Stomach (tissue), 9 donors: ENCODE measurements around the gene NPHP4. TPM values are rescaled to one million over a fixed set of nuclear protein-coding genes. Genes with fewer than 3 reads are reported as not detected.

Experiments
- DNase-seq, 2 donors: peaks; one replicate each; pipeline versions ENCODE4 v3.0.0 to v3.0.0-alpha.2; 2013 to 2019
- H3K27ac ChIP-seq, 5 donors: fragments of 200-600 bp in 4 of 5; sonication (generic) in 4 of 5; one replicate each; pipeline ENCODE4 v1.5.1; 2013 to 2019; ENCODE audit warnings: mild to moderate bottlenecking in 1 of 5, moderate library complexity in 1 of 5
- H3K27me3 ChIP-seq, 3 donors: fragments of 200-600 bp; sonication (generic); one replicate each; pipeline ENCODE4 v1.5.1; 2017 to 2019; ENCODE audit warnings: mixed run types in 1 of 3
- H3K36me3 ChIP-seq, 4 donors: fragments of 200-600 bp; sonication (generic); 1 replicate in 3 of 4; 2 replicates in 1 of 4; pipeline ENCODE4 v1.5.1; 2016 to 2019
- H3K4me1 ChIP-seq, 4 donors: fragments of 200-600 bp; sonication (generic); one replicate each; pipeline ENCODE4 v1.5.1; 2016 to 2019
- H3K4me3 ChIP-seq, 4 donors: fragments of 200-600 bp; sonication (generic) in 3 of 4; one replicate each; pipeline ENCODE4 v1.5.1; 2016 to 2019; ENCODE audit warnings: mild to moderate bottlenecking in 1 of 4
- H3K9me3 ChIP-seq, 4 donors: fragments of 200-600 bp; sonication (generic); one replicate each; pipeline ENCODE4 v1.5.1; 2016 to 2019
- CTCF ChIP-seq, 7 experiments: fragments of 450-650 bp in 4 of 7; fragments of 200-600 bp in 3 of 7; sonication (generic) in 3 of 7; IDR thresholded peaks; one replicate each; pipeline ENCODE4 v1.5.1; 2016 to 2019; ENCODE audit warnings: antibody characterized with exemption in 7 of 7, control low read depth in 2 of 7, mild to moderate bottlenecking in 1 of 7
- EP300 ChIP-seq: sonication (generic); formaldehyde crosslinking; IDR thresholded peaks from one replicate; pipeline ENCODE4 v1.6.1; 2017; ENCODE audit warnings: antibody characterized with exemption
- POLR2A ChIP-seq, 4 donors: fragments of 450-650 bp; IDR thresholded peaks; one replicate each; pipeline ENCODE4 v1.6.1; 2016; ENCODE audit warnings: antibody characterized with exemption in 4 of 4, control low read depth in 2 of 4, mild to moderate bottlenecking in 1 of 4, moderate library complexity in 1 of 4
- POLR2AphosphoS5 ChIP-seq, 3 donors: sonication (generic); formaldehyde crosslinking; IDR thresholded peaks; one replicate each; pipeline ENCODE4 v1.6.1; 2016; ENCODE audit warnings: antibody characterized with exemption in 3 of 3
- WGBS, 5 donors: extraction: QIAGEN DNeasy Blood & Tissue Kit in 3 of 5; methylation state at CpG; one replicate each; pipeline versions ENCODE4 v1.1.5 to v1.1.7; 2013 to 2018; 5-methylcytosine and 5-hydroxymethylcytosine counted together
- intact Hi-C: fragments of 100-400 bp; cut with DNase I; formaldehyde crosslinking; loops from one replicate; pipeline ENCODE4 v1.15.1; 2023; ENCODE audit warnings: low total_unique reads
- polyA plus RNA-seq, 3 donors: library from polyadenylated mRNA; stranded (reverse); fragments of 200-250 nt; gene quantifications; one replicate each; pipeline ENCODE4 v1.2.3, GENCODE V29; 2013
- total RNA-seq, 5 donors: library from RNA; depleted of rRNA; stranded (reverse); fragments of >200 nt; gene quantifications; one replicate each; pipeline versions ENCODE4 v1.1.0 to v1.2.3, GENCODE V29; 2014 to 2016
- donor health status: healthy with polysubstance abuse.
- donor health status: Bipolar disorder and iron deficiency.
- donor health status: healthy.

NPHP4 gene
- total and polyA plus RNA-seq, 8 donors, result 1.9 to 29.7 (median 7.3) TPM

- no peak for DNase-seq
- Histone ChIP-seq H3K9me3 (no peaks in the 10 kb centered on the region), H3K27me3 (no peaks in the 10 kb centered on the region), H3K4me3 (no peak overlapping the region), H3K36me3 (peaks cover 0 to 40% (median 34%) of the 10 kb centered on the region in 4 donors), H3K27ac (no peak overlapping the region), H3K4me1 (no peaks in the 10 kb centered on the region)
- intact Hi-C loops, result no loop called here
- no peak for TF ChIP-seq POLR2AphosphoS5 (IDR thresholded peaks at IDR 0.05)
- TF ChIP-seq EP300, result no peak
- no peak for TF ChIP-seq CTCF (IDR thresholded peaks at IDR 0.05)
- TF ChIP-seq POLR2A (IDR thresholded peaks at IDR 0.05), result no peak
- WGBS, 5 donors, result 83 to 89% (median 88%) methylated on average over 9 of the region's 9 CpGs
These were observed 100.5 kb downstream of the NPHP4 start for GRCh38 chr1:5891736-5892135.

- Histone ChIP-seq H3K27ac (no peak overlapping the region), H3K4me1 (no peaks in the 10 kb centered on the region), H3K4me3 (no peak overlapping the region), H3K36me3 (peaks cover 0 to 42% (median 37%) of the 10 kb centered on the region in 4 donors), H3K9me3 (no peaks in the 10 kb centered on the region), H3K27me3 (no peaks in the 10 kb centered on the region)
- no peak for DNase-seq
- 86 to 93% (median 90%) methylated on average over 8 of the region's 8 CpGs for WGBS, 5 donors
- TF ChIP-seq POLR2AphosphoS5 (IDR thresholded peaks at IDR 0.05) (no peak), POLR2A (IDR thresholded peaks at IDR 0.05) (no peak), CTCF (IDR thresholded peaks at IDR 0.05) (no peak), EP300 (no peak)
- intact Hi-C loops, result no loop called here
These were observed 101.1 kb downstream of the NPHP4 start for GRCh38 chr1:5891137-5891536.

GRCh38 chr1:5890346-5891106 lies 101.7 kb downstream of the NPHP4 start:
- intact Hi-C loops, result no loop called here
- 83 to 93% (median 88%) methylated on average over 16 to 22 of the region's 22 CpGs for WGBS, 5 donors
- no peak for TF ChIP-seq CTCF (IDR thresholded peaks at IDR 0.05)
- no peak for TF ChIP-seq EP300
- TF ChIP-seq POLR2AphosphoS5 (IDR thresholded peaks at IDR 0.05), result no peak
- no peak for TF ChIP-seq POLR2A (IDR thresholded peaks at IDR 0.05)

GRCh38 chr1:5889901-5890300 lies 102.3 kb downstream of the NPHP4 start:
- 74 to 85% (median 78%) methylated on average over 10 to 12 of the region's 12 CpGs for WGBS, 5 donors
- DNase-seq, result peak in 1 of 2 donors; percentile 69
- TF ChIP-seq EP300 (no peak), POLR2AphosphoS5 (IDR thresholded peaks at IDR 0.05) (no peak), POLR2A (IDR thresholded peaks at IDR 0.05) (no peak), CTCF (IDR thresholded peaks at IDR 0.05) (no peak)

More at GRCh38 chr1:5890346-5891106, 101.7 kb downstream of the NPHP4 start:
- no peak for DNase-seq
- Histone ChIP-seq H3K36me3 (peaks cover 0 to 43% (median 38%) of the 10 kb centered on the region in 4 donors), H3K9me3 (no peaks in the 10 kb centered on the region), H3K4me3 (no peak overlapping the region), H3K27ac (no peak overlapping the region), H3K27me3 (no peaks in the 10 kb centered on the region), H3K4me1 (no peaks in the 10 kb centered on the region)

More at GRCh38 chr1:5889901-5890300, 102.3 kb downstream of the NPHP4 start:
- H3K36me3 ChIP-seq, result peaks cover 0 to 43% (median 38%) of the 10 kb centered on the region in 4 donors
- no peak overlapping the region for H3K4me3 ChIP-seq
- no peak overlapping the region for H3K27ac ChIP-seq
- H3K9me3 ChIP-seq, result no peaks in the 10 kb centered on the region
- intact Hi-C loops, result no loop called here
- H3K27me3 ChIP-seq, result no peaks in the 10 kb centered on the region
- H3K4me1 ChIP-seq, result no peaks in the 10 kb centered on the region
